ENCODE results near the gene DPM3.

The DPM3 gene

DNA sequence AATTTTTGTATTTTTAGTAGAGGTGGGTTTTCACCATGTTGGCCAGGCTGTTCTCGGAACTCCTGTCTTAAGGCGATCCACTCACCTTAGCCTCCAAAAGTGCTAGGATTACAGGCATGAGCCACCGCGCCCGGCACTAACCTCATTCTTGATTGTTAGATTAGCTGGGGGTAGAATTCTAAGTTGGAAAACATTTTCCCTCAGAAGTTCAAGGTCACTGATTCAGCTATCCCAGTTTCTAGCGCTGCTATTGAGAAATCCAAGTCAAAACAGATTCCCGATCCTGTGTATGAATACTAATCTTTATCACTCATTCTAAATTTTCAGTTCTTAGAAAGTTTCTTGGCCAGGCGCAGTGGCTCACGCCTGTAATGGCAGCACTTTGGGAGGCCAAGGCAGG, 37.0 kb downstream of the DPM3 start (continued):
- TF ChIP-seq, protein P1, sequence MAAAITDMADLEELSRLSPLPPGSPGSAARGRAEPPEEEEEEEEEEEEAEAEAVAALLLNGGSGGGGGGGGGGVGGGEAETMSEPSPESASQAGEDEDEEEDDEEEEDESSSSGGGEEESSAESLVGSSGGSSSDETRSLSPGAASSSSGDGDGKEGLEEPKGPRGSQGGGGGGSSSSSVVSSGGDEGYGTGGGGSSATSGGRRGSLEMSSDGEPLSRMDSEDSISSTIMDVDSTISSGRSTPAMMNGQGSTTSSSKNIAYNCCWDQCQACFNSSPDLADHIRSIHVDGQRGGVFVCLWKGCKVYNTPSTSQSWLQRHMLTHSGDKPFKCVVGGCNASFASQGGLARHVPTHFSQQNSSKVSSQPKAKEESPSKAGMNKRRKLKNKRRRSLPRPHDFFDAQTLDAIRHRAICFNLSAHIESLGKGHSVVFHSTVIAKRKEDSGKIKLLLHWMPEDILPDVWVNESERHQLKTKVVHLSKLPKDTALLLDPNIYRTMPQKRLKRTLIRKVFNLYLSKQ (tag by site-specific recombination; IDR thresholded peaks at IDR 0.05; ENCODE audit: borderline replicate concordance) = no peak
- TF ChIP-seq ZNF416 (tag by site-specific recombination; IDR thresholded peaks at IDR 0.05) (no peak), ZNF302 (tag by site-specific recombination; IDR thresholded peaks at IDR 0.05; ENCODE audit: low read depth) (no peak), ZNF639 (tag by site-specific recombination; IDR thresholded peaks at IDR 0.05) (no peak), ZNF610 (tag by site-specific recombination; IDR thresholded peaks at IDR 0.05; ENCODE audit: borderline replicate concordance) (no peak), ZNF596 (tag by site-specific recombination; IDR thresholded peaks at IDR 0.05) (no peak), ZNF510 (tag by site-specific recombination; IDR thresholded peaks at IDR 0.05; ENCODE audit: insufficient replicate concordance) (no peak), PRDM6 (tag by site-specific recombination; IDR thresholded peaks at IDR 0.05) (no peak)

DNA sequence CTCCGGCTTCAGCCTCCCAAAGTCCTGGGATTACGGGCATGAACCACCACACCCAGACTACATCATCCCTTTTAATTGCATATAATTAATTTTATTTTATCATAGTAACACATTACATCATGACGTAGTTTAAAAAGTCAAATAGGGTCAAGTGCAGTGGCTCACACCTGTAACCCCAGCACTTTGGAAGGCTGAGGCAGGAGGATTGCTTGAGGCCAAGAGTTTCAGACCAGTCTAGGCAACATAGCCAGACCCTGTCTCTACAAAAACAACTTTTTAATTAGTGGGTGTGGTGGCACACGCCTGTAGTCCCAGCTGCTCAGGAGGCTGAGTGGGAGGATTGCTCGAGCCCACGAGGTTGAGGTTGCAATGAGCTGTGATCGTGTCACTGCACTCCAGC, 41.0 kb downstream of the DPM3 start:
- H3K9me3 ChIP-seq (ENCODE audit: control insufficient read depth, insufficient read depth, low read depth, low read length) = no peaks in the 10 kb centered on the region
- no peaks in the 10 kb centered on the region for H3K36me3 ChIP-seq (ENCODE audit: control insufficient read depth in 2 of 2, insufficient read depth in 1 of 2, low read length in 2 of 2)
- CTCF ChIA-PET = interaction anchor here (0.9 to 13.8 kb wide), 4 partner anchors 9 to 82 kb away, joined by 3 to 439 read pairs (median 4); partner anchors contain the start of genes KRTCAP2 and TRIM46
- 0 out of 2 replicates have a peak, but pooled peaks cover 3% of the 10 kb centered on the region for H3K4me1 ChIP-seq (ENCODE audit: control insufficient read depth, insufficient read depth, low read length)
- no peak overlapping the region for H3K4me3 ChIP-seq (ENCODE audit: low read depth, low read length)
- POLR2A ChIA-PET = no interaction called here
- no peak overlapping the region for H3K27ac ChIP-seq (ENCODE audit: extremely low read depth, low read depth, low read length)
- TF ChIP-seq ZNF302 (tag by site-specific recombination; IDR thresholded peaks at IDR 0.05; ENCODE audit: low read depth) (no peak), ZNF350 (tag by site-specific recombination; IDR thresholded peaks at IDR 0.05) (no peak), ZBTB48 (tag by site-specific recombination; IDR thresholded peaks at IDR 0.05) (no peak), ZBTB7A (tag by site-specific recombination; IDR thresholded peaks at IDR 0.05; ENCODE audit: low read depth) (no peak), ZNF404 (tag by site-specific recombination; IDR thresholded peaks at IDR 0.05) (no peak), ZNF335 (tag by site-specific recombination; conservative IDR thresholded peaks at IDR 0.05) (no peak), HOXC10 (CRISPR knock-in tag; IDR thresholded peaks at IDR 0.05) (no peak), ZNF530 (tag by site-specific recombination; IDR thresholded peaks at IDR 0.05; ENCODE audit: low read depth) (no peak), BCL11A (tag by site-specific recombination; IDR thresholded peaks at IDR 0.05; ENCODE audit: low read depth) (no peak), ZNF747 (tag by site-specific recombination; IDR thresholded peaks at IDR 0.05) (no peak), ZNF324 (tag by site-specific recombination; IDR thresholded peaks at IDR 0.05) (no peak), ZNF394 (tag by site-specific recombination; IDR thresholded peaks at IDR 0.05; ENCODE audit: borderline replicate concordance) (no peak), SCRT2 (tag by site-specific recombination; IDR thresholded peaks at IDR 0.05) (0 out of 2 replicates have a peak, but pooled peaks have one; percentile 21), SCRT1 (tag by site-specific recombination; IDR thresholded peaks at IDR 0.05; ENCODE audit: borderline replicate concordance) (peak; percentile 41; the same call in 1 of the 2 replicates), OSR2 (tag by site-specific recombination; IDR thresholded peaks at IDR 0.05) (no peak), ZNF16 (tag by site-specific recombination; IDR thresholded peaks at IDR 0.05; ENCODE audit: low read depth) (no peak)
- TF ChIP-seq, protein P2, sequence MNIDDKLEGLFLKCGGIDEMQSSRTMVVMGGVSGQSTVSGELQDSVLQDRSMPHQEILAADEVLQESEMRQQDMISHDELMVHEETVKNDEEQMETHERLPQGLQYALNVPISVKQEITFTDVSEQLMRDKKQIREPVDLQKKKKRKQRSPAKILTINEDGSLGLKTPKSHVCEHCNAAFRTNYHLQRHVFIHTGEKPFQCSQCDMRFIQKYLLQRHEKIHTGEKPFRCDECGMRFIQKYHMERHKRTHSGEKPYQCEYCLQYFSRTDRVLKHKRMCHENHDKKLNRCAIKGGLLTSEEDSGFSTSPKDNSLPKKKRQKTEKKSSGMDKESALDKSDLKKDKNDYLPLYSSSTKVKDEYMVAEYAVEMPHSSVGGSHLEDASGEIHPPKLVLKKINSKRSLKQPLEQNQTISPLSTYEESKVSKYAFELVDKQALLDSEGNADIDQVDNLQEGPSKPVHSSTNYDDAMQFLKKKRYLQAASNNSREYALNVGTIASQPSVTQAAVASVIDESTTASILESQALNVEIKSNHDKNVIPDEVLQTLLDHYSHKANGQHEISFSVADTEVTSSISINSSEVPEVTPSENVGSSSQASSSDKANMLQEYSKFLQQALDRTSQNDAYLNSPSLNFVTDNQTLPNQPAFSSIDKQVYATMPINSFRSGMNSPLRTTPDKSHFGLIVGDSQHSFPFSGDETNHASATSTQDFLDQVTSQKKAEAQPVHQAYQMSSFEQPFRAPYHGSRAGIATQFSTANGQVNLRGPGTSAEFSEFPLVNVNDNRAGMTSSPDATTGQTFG (tag by site-specific recombination; IDR thresholded peaks at IDR 0.05; ENCODE audit: borderline replicate concordance) = no peak
- TF ChIP-seq, protein P3, sequence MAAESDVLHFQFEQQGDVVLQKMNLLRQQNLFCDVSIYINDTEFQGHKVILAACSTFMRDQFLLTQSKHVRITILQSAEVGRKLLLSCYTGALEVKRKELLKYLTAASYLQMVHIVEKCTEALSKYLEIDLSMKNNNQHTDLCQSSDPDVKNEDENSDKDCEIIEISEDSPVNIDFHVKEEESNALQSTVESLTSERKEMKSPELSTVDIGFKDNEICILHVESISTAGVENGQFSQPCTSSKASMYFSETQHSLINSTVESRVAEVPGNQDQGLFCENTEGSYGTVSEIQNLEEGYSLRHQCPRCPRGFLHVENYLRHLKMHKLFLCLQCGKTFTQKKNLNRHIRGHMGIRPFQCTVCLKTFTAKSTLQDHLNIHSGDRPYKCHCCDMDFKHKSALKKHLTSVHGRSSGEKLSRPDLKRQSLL (tag by site-specific recombination; IDR thresholded peaks at IDR 0.05) = no peak
